ENCODE data around the gene CLCN7. TPM values are rescaled to one million over a fixed set of nuclear protein-coding genes. Genes with fewer than 3 reads are reported as not detected.

The CLCN7 gene
- total RNA-seq, 4 donors from 2014 or later: 33.0 to 67.7 (median 39.2) TPM

- Histone ChIP-seq H3K27me3 (no peaks in the 10 kb centered on the region), H3K4me3 (no peak overlapping the region), H3K4me1 (peaks cover 0 to 14% (median 0%) of the 10 kb centered on the region in 3 donors), H3K36me3 (peaks cover 0 to 51% of the 10 kb centered on the region in 2 donors), H3K27ac (no peak overlapping the region), H3K9me3 (no peaks in the 10 kb centered on the region)
- no peak for TF ChIP-seq POLR2A (IDR thresholded peaks at IDR 0.05)
- no peak for TF ChIP-seq CTCF (IDR thresholded peaks at IDR 0.05)
- ATAC-seq: no peak
- WGBS, 2 donors (ENCODE audit: low coverage in 1 of 2): no CpG with 5 or more reads among the region's 13 CpGs
Observed at GRCh38 chr16:1465567-1465915, 9.3 kb downstream of the CLCN7 start.

DNA sequence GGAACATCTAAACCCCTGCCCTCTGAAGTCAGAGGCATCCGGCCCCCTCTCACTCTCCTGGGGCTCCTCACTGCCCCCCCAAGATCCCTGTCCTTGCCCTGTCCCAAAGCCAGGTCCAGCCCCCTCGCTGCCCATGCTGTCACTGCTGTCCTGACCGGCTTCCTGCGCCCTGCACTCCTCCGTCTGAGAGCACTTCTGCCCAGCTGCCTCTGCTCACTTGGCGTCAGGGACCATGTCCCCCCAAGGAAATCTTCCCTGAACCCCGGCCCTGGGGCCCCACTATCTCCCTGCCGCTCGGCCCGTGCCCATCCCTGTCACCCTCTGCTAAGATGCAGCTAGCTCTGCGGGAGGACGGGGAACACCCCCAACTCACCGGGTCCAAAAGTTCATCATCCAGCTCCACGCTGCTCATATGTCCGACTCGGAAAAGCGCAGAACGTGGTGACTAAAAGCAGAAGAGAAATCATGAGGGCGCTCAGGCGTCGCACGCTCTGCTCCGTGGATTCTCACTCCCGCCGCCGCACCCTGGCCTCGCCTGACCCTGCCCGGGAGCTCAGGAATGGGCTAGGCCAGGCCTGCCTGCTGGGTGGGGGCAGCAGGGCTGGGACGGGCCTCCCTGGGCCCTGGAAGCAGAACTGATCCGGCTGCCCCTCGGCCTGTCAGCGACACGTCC lies 9.8 kb downstream of the CLCN7 start:
- no peak for ATAC-seq
- no peaks in the 10 kb centered on the region for H3K27me3 ChIP-seq

DNA sequence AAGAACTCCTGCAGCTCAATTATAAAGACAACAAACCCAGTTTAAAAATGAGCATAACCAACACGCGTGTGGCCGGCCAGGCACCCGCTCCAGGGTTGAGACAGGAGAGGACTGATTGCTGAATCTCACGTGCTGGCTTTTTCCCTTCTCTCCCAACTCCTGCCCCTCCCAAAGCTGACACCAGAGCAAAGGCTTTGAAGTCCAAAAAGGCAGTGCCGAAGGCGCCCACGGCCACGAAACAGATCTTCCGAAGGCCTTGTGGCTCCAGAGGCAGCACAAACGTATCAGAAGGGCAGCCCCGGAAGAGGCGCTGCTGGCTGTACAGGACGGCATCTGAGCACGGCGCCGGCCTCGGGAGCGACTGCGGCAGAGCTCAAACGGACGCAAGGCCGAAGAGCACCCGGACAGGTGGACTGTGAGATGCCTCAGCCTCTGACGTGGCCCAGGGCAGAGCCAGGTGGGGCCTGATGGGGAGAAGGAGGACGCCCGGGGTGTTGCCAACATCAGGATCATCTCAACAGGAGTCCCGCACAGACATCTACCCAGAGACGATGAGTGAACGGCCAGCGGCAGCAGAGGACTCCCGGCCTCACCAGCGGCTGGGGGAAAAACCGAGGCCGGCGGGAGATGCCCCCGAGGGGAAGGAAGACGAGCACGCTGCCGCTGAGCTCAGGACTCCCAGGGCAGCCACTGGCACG lies 10.5 kb downstream of the CLCN7 start:
- H3K9me3 ChIP-seq: no peaks in the 10 kb centered on the region
- WGBS, 2 donors (ENCODE audit: low coverage in 1 of 2): 85 to 86% methylated on average over 16 to 19 of the region's 41 CpGs
- no peak overlapping the region for H3K27ac ChIP-seq
- H3K4me3 ChIP-seq: no peak overlapping the region
- H3K36me3 ChIP-seq: peaks cover 0 to 60% of the 10 kb centered on the region in 2 donors
- no peak for TF ChIP-seq POLR2AphosphoS5 (IDR thresholded peaks at IDR 0.05)
- TF ChIP-seq EP300 (IDR thresholded peaks at IDR 0.05): no peak
- no peak for TF ChIP-seq POLR2A (IDR thresholded peaks at IDR 0.05)
- no peak for TF ChIP-seq CTCF (IDR thresholded peaks at IDR 0.05)
- ATAC-seq: no peak
- H3K4me1 ChIP-seq: peaks cover 0 to 4% (median 0%) of the 10 kb centered on the region in 3 donors
- H3K27me3 ChIP-seq: no peaks in the 10 kb centered on the region

More for the DNA sequence above, 9.8 kb downstream of the CLCN7 start:
- no peaks in the 10 kb centered on the region for H3K9me3 ChIP-seq
- no peak overlapping the region for H3K4me3 ChIP-seq
- H3K27ac ChIP-seq: no peak overlapping the region
- H3K36me3 ChIP-seq: peaks cover 0 to 56% of the 10 kb centered on the region in 2 donors
- no peak for TF ChIP-seq EP300 (IDR thresholded peaks at IDR 0.05)
- no peak for TF ChIP-seq POLR2A (IDR thresholded peaks at IDR 0.05)
- no peak for TF ChIP-seq POLR2AphosphoS5 (IDR thresholded peaks at IDR 0.05)
- 78 to 89% methylated on average over 9 to 12 of the region's 33 CpGs for WGBS, 2 donors (ENCODE audit: low coverage in 1 of 2)
- peaks cover 0 to 9% (median 0%) of the 10 kb centered on the region in 3 donors for H3K4me1 ChIP-seq

GRCh38 chr16:1461146-1461545 lies 13.7 kb downstream of the CLCN7 start:
- H3K27me3 ChIP-seq: no peaks in the 10 kb centered on the region
- H3K27ac ChIP-seq: no peak overlapping the region
- 40% methylated on average over 1 of the region's 24 CpGs; no CpG with 5 or more reads in 1 of the 2 donors for WGBS, 2 donors (ENCODE audit: low coverage in 1 of 2)
- no peak for TF ChIP-seq POLR2A (IDR thresholded peaks at IDR 0.05)
- no peak for TF ChIP-seq CTCF (IDR thresholded peaks at IDR 0.05)
- no peak for TF ChIP-seq POLR2AphosphoS5 (IDR thresholded peaks at IDR 0.05)
- TF ChIP-seq EP300 (IDR thresholded peaks at IDR 0.05): no peak
- H3K4me1 ChIP-seq: no peaks in the 10 kb centered on the region
- no peaks in the 10 kb centered on the region for H3K9me3 ChIP-seq
- H3K4me3 ChIP-seq: no peak overlapping the region
- H3K36me3 ChIP-seq: peaks cover 0 to 90% of the 10 kb centered on the region in 2 donors
- ATAC-seq: no peak

- no peak for ATAC-seq
- no peak overlapping the region for H3K4me3 ChIP-seq
- 62 to 80% methylated on average over 2 of the region's 30 CpGs for WGBS, 2 donors (ENCODE audit: low coverage in 1 of 2)
- H3K9me3 ChIP-seq: no peaks in the 10 kb centered on the region
- no peak overlapping the region for H3K27ac ChIP-seq
- no peaks in the 10 kb centered on the region for H3K4me1 ChIP-seq
- no peaks in the 10 kb centered on the region for H3K27me3 ChIP-seq
- peaks cover 0 to 90% of the 10 kb centered on the region in 2 donors for H3K36me3 ChIP-seq
- TF ChIP-seq POLR2A (IDR thresholded peaks at IDR 0.05) (no peak), POLR2AphosphoS5 (IDR thresholded peaks at IDR 0.05) (no peak)
Observed at GRCh38 chr16:1460602-1461138, 14.2 kb downstream of the CLCN7 start.

Data from gastroesophageal sphincter (tissue), 4 donors.